ENCODE measurements around the gene SPECC1.
"Not testable (repeated sequence)": the region's sequence is repeated elsewhere in the genome, so short reads cannot be mapped to it uniquely, and the experiment has no call there.

The SPECC1 gene

GRCh38 chr17:20327739-20328138 is 318.6 kb downstream of the SPECC1 start:
- not testable (repeated sequence) for DNase-seq

- not testable (repeated sequence) for DNase-seq
These were observed 342.2 kb downstream of the SPECC1 start for GRCh38 chr17:20351405-20351804.

DNA sequence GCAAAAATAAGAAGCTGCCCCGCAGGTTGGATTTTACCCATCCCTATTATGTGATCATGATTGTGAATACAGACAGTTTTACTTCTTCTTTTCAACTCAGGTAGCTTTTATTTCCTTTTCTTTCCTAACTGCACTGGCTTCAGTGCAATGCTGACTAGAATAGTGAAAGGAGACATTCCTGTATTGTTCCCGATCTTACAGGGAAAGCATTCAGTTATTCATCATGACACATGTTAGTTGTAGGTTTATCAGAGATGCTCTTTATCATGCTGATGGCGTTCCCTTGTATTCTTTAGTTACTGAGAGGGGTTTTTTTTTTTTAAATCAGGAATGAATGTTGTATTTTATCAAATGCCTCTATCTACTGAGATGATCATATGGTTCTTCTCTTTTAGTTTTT is 343.4 kb downstream of the SPECC1 start:
- not testable (repeated sequence) for DNase-seq

DNA sequence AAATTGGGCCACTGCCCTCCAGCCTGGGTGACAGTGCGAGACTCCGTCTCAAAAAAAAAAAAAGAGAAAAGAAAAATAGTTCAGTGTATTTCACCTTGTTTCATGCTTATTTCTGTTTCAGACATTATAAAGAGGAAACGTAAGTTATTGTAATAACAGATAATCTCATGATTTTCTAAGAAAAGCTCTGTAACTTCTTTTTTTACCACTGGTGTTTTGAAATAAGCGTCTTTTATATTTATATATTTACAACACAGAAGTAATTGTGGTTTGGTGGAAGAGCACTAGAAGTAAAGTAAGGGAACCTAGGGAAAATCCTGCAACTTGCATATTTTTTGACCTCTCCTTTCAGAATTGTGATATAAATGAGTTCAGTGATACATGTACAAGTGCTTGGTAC is 354.7 kb downstream of the SPECC1 start:
- not testable (repeated sequence) for DNase-seq

All from activated naive CD4-positive, alpha-beta T cell treated with anti-CD3 and anti-CD28 coated beads, Interleukin-2, amount 50 U/mL, for 16 hours (primary cell).